Stimulated activated naive CD8-positive, alpha-beta T cell treated with anti-CD3 and anti-CD28 coated beads, Interleukin-15, amount 100 ng/mL, for 72 hours (primary cell): ENCODE results near the gene HLA-E.
"Not testable (repeated sequence)": the region's sequence is repeated elsewhere in the genome, so short reads cannot be mapped to it uniquely, and the experiment has no call there.

Source experiments
- ATAC-seq: fragments of 150-1000 bp; cut with Tn5 transposase; 2 replicates; pipeline ENCODE4 v1.10.0; 2021; ENCODE audit warnings: mild to moderate bottlenecking, moderate library complexity
- DNase-seq, 2 donors: peaks; one replicate each; pipeline ENCODE4 v3.0.0; 2021 to 2022
- H3K27ac Mint-ChIP-seq, 2 donors: one replicate each; pipeline ENCODE4 v1.8.0; 2022; ENCODE audit warnings: mild to moderate bottlenecking in 2 of 2, mixed read lengths in 2 of 2, moderate library complexity in 2 of 2
- H3K27me3 Mint-ChIP-seq: one replicate; pipeline ENCODE4 v1.8.0; 2022; ENCODE audit warnings: mixed read lengths
- H3K4me1 Mint-ChIP-seq: one replicate; pipeline ENCODE4 v1.8.0; 2022; ENCODE audit warnings: mild to moderate bottlenecking, mixed read lengths
- H3K4me3 Mint-ChIP-seq, 2 donors: one replicate each; pipeline ENCODE4 v1.8.0; 2022; ENCODE audit warnings: mild to moderate bottlenecking in 2 of 2, mixed read lengths in 2 of 2, moderate library complexity in 1 of 2
- H3K9me3 Mint-ChIP-seq, 2 donors: one replicate each; pipeline ENCODE4 v1.8.0; 2022; ENCODE audit warnings: mixed read lengths in 2 of 2

HLA-E gene

DNA sequence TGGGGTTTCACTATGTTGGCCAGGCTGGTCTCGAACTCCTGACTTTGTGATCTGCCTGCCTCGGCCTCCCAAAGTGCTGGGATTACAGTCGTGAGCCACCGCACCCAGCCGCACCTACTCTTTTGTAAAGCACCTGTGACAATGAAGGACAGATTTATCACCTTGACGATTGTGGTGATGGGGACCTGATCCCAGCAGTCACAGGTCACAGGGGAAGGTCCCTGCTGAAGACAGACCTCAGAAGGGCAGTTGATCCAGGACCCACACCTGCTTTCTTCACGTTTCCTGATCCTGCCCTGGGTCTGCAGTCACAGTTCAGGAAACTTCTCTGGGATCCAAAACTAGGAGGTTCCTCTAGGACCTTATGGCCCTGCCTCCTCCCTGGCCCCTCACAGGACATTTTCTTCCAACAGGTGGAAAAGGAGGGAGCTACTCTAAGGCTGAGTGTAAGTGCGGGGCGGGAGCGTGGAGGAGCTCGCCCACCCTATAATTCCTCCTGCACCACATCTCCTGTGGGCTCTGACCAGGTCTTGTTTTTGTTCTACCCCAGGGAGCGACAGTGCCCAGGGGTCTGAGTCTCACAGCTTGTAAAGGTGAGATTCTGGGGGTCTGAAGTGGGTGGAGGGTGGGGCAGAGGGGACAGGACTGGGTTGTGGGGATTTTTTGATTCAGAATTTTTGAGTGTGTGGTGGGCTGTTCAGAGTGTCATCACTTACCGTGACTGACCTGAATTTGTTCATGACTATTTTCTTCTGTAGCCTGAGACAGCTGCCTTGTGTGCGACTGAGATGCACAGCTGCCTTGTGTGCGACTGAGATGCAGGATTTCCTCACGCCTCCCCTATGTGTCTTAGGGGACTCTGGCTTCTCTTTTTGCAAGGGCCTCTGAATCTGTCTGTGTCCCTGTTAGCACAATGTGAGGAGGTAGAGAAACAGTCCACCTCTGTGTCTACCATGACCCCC, 3.0 kb downstream of the HLA-E start:
- peak; percentile 24 for ATAC-seq
- peaks cover 92% of the 10 kb centered on the region for H3K4me1 Mint-ChIP-seq
- DNase-seq = peak; percentile 52 to 54
- peak overlapping the region; percentile 99 for H3K4me3 Mint-ChIP-seq
- H3K9me3 Mint-ChIP-seq = peaks cover 0 to 4% of the 10 kb centered on the region in 2 donors
- H3K27me3 Mint-ChIP-seq = no peaks in the 10 kb centered on the region
- H3K27ac Mint-ChIP-seq = peak overlapping the region; percentile 97 to 100

DNA sequence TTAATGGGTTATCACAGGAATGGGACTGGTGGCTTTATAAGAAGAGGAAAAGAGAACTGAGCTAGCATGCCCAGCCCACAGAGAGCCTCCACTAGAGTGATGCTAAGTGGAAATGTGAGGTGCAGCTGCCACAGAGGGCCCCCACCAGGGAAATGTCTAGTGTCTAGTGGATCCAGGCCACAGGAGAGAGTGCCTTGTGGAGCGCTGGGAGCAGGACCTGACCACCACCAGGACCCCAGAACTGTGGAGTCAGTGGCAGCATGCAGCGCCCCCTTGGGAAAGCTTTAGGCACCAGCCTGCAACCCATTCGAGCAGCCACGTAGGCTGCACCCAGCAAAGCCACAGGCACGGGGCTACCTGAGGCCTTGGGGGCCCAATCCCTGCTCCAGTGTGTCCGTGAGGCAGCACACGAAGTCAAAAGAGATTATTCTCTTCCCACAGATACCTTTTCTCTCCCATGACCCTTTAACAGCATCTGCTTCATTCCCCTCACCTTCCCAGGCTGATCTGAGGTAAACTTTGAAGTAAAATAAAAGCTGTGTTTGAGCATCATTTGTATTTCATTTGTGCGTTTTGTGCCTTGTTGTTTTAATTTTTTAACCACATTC, 4.4 kb downstream of the HLA-E start:
- DNase-seq = peak; percentile 48 to 57
- H3K4me1 Mint-ChIP-seq = peaks cover 93% of the 10 kb centered on the region

DNA sequence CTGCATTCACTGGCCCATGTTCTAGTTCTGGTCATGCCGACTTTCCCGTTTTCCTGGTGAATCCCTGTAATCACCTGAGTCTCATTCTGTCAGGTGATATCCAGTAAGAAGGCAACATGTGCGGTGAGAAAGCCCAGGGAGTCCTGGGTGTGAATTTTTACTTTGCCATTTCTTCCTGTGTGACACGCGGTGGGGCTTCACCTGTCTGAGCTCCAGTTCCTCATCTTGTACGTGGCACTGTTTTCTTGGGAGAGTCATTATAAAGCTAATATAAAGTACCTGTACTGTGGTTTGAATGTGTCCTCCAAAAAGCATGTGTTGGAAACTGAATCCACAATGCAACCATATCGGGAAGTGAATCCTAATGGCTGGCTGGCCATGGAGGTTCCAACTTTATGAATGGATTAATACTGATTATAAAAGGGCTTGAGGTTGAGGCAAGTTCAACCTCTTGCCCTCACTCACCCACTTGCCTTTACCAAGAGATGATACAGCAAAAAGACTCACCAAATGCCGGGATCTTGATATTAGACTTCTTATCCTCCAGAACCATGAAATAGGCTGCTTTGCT, 5.1 kb downstream of the HLA-E start:
- Mint-ChIP-seq H3K4me3 (peak overlapping the region; percentile 99), H3K9me3 (no peaks in the 10 kb centered on the region), H3K4me1 (peaks cover 87% of the 10 kb centered on the region), H3K27ac (peak overlapping the region; percentile 8 to 100), H3K27me3 (no peaks in the 10 kb centered on the region)
- DNase-seq (no peak), ATAC-seq (no peak)

More for the DNA sequence above, 4.4 kb downstream of the HLA-E start:
- peaks cover 0 to 4% of the 10 kb centered on the region in 2 donors for H3K9me3 Mint-ChIP-seq
- H3K27me3 Mint-ChIP-seq = no peaks in the 10 kb centered on the region
- ATAC-seq = no peak
- H3K27ac Mint-ChIP-seq = peak overlapping the region; percentile 47 to 100
- peak overlapping the region; percentile 99 for H3K4me3 Mint-ChIP-seq

- Mint-ChIP-seq H3K4me3 (peak overlapping the region; percentile 20 to 41), H3K27ac (peak overlapping the region; percentile 34 to 59), H3K4me1 (peaks cover 85% of the 10 kb centered on the region)
- H3K9me3 Mint-ChIP-seq, H3K27me3 Mint-ChIP-seq, DNase-seq, ATAC-seq: not testable (repeated sequence)
Observed at GRCh38 chr6:30495060-30495459, 5.8 kb downstream of the HLA-E start.

DNA sequence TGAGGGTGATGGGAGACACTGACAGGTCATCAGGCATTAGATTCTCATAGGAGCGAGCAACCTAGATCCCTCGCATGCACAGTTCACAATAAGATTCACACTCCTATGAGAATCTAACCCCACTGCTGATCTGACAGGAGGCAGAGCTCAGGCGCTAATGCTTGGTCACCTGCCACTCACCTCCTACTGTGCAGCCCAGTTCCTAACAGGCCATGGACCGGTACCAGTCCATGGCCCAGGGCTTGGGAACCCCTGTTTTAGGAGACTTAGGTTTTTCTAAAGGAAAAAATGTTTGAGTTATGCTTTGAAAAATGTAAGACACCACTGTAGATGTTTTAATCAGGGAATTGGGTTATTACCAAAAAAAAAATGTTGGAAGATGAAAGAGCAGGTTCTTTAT, 6.7 kb downstream of the HLA-E start:
- Mint-ChIP-seq H3K27ac (peak overlapping the region; percentile 6 to 47), H3K4me3 (peak overlapping the region; percentile 4 to 52), H3K9me3 (no peaks in the 10 kb centered on the region), H3K27me3 (no peaks in the 10 kb centered on the region), H3K4me1 (peaks cover 86% of the 10 kb centered on the region)
- DNase-seq = no peak
- no peak for ATAC-seq

- H3K9me3 Mint-ChIP-seq, DNase-seq, H3K4me3 Mint-ChIP-seq, ATAC-seq, H3K27me3 Mint-ChIP-seq: not testable (repeated sequence)
- Mint-ChIP-seq H3K27ac (peak overlapping the region in 1 of 2 donors; percentile 50), H3K4me1 (peaks cover 82% of the 10 kb centered on the region)
Observed at GRCh38 chr6:30497261-30497599, 7.9 kb downstream of the HLA-E start.

DNA sequence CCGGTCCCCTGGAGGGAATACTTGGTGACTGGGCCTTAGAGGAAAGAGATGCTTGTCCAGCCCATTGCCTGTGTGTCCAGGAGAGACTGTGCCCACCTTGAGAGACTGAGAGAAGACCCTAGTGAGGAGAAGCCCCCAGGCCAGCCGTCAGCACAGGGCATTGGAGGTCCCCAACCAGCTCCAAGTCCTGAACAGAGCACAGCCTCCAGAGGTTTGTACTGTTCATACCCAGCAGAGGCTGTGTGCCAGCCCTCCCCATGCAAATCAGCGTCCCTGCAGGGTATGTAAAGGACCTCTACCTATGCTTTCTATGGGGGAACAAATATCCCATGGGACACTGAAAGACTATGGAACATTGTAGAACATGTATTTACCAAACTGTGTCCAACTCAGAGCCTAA, 8.4 kb downstream of the HLA-E start:
- H3K27me3 Mint-ChIP-seq = no peaks in the 10 kb centered on the region
- H3K9me3 Mint-ChIP-seq = no peaks in the 10 kb centered on the region
- H3K27ac Mint-ChIP-seq = no peak overlapping the region
- ATAC-seq = no peak
- no peak for DNase-seq
- H3K4me1 Mint-ChIP-seq = peaks cover 77% of the 10 kb centered on the region
- no peak overlapping the region for H3K4me3 Mint-ChIP-seq

DNA sequence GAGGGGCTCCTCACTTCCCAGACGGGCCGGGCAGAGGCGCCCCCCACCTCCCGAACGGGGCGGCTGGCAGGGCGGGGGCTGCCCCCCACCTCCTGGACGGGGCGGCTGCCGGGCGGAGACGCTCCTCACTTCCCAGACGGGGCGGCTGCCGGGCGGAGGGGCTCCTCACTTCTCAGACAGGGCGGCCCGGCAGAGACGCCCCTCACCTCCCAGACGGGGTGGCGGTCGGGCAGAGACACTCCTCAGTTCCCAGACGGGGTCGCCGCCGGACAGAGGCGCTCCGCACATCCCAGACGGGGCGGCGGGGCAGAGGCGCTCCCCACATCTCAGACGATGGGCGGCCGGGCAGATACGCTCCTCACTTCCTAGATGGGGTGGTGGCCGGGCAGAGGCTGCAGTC, 9.4 kb downstream of the HLA-E start:
- not testable (repeated sequence) for ATAC-seq, H3K9me3 Mint-ChIP-seq, H3K27me3 Mint-ChIP-seq, H3K4me3 Mint-ChIP-seq, DNase-seq, H3K27ac Mint-ChIP-seq
- peaks cover 67% of the 10 kb centered on the region for H3K4me1 Mint-ChIP-seq

- Mint-ChIP-seq H3K4me1 (peaks cover 48% of the 10 kb centered on the region), H3K27me3 (no peaks in the 10 kb centered on the region), H3K4me3 (peak overlapping the region; percentile 79 to 90), H3K9me3 (no peaks in the 10 kb centered on the region), H3K27ac (peak overlapping the region; percentile 84 to 89)
- ATAC-seq = peak; percentile 34
- no peak for DNase-seq
Observed at GRCh38 chr6:30500421-30501355, 11.4 kb downstream of the HLA-E start.

- DNase-seq = peak in 1 of 2 donors; percentile 7
- no peaks in the 10 kb centered on the region for H3K27me3 Mint-ChIP-seq
- peaks cover 6 to 8% of the 10 kb centered on the region in 2 donors for H3K9me3 Mint-ChIP-seq
- ATAC-seq = peak; percentile 54
- peak overlapping the region; percentile 52 to 54 for H3K4me3 Mint-ChIP-seq
- H3K4me1 Mint-ChIP-seq = peaks cover 51% of the 10 kb centered on the region
- H3K27ac Mint-ChIP-seq = peak overlapping the region; percentile 34 to 86
Observed at GRCh38 chr6:30507849-30508827, 18.8 kb downstream of the HLA-E start.

DNA sequence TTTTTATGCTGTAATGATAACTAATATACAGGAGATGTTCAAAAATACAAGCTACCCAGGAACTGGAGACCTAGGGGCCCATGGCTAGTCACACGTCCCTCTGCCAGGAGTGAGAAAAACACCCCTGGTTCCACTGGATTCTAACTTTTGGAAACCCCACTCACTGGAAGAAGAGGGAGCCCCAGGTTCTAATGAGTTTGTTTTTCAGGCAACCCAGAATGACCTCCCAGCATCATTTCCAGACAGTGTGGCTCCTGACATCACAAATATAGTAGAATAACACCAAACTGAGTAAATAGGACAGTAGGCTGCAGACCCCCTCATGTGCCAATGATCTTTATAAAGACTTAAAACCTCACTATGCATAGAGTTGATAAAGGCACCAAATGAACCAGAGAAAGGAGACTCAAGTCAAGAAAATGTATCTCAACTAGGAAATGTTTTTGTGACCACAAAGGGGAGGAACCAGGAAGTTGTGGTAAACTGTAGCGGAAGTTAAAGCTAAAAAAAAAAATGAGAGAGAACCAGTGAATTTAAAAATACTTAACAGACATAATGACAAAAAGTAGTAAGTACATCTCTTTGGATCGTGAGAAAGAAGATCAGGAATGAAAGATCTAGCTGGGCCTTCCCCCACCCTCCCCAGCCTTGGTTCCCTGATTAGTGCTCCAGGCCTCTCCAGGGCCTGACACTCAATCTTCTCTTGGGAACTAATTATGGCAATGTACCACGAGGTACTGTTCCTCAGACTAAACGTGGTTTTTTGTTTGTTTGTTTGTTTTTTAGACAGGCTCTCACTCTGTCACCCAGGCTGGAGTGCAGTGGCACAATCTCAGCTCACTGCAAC, 19.8 kb downstream of the HLA-E start:
- H3K4me1 Mint-ChIP-seq = peaks cover 54% of the 10 kb centered on the region
- H3K27ac Mint-ChIP-seq = peak overlapping the region; percentile 34 to 86
- DNase-seq (peak in 1 of 2 donors; percentile 23), ATAC-seq (peak; percentile 90)
- peak overlapping the region; percentile 47 to 64 for H3K4me3 Mint-ChIP-seq
- H3K9me3 Mint-ChIP-seq = peaks cover 6 to 8% of the 10 kb centered on the region in 2 donors
- no peaks in the 10 kb centered on the region for H3K27me3 Mint-ChIP-seq

DNA sequence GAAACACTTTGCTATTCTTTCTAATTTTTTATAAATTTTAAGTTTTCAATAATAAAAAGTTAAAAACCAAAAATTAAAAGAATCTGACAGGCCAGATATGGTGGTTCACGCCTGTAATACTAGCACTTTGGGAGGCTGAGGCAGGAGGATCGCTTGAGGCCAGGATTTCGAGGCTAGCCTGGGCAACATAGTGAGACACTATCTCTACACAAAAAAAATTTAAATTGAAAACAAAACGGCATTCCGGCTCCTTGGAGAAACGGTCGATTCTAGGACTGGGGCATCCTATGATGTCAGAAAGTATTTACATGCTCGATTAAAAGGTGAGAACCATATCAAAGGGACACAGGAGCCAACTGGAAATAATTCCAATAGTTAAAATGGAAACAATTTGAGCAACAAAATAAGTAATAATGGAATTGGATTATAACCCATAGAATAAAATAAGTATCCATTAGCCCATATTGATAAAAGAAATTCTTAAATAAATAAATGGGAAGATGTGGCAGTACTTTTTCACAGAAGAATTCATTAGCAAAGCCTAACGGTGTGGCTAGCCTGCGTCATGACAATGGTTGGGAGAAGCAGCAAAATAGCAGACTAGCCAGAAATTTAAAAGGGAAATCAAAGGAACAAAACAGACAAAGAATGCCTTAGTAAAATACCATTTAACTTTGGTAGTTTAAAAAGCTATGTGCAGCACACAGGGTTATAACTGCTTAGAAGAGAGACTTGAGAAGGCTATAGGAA, 21.3 kb downstream of the HLA-E start:
- DNase-seq (no peak), ATAC-seq (no peak)
- Mint-ChIP-seq H3K4me3 (peak overlapping the region; percentile 65 to 77), H3K4me1 (peaks cover 69% of the 10 kb centered on the region), H3K27ac (peak overlapping the region; percentile 61 to 88), H3K9me3 (peaks cover 6 to 8% of the 10 kb centered on the region in 2 donors), H3K27me3 (no peaks in the 10 kb centered on the region)

- Mint-ChIP-seq H3K4me3 (peak overlapping the region; percentile 65 to 77), H3K27me3 (no peaks in the 10 kb centered on the region), H3K4me1 (peaks cover 73% of the 10 kb centered on the region), H3K27ac (peak overlapping the region; percentile 88 to 93), H3K9me3 (peaks cover 6 to 8% of the 10 kb centered on the region in 2 donors)
- ATAC-seq = no peak
- no peak for DNase-seq
Observed at GRCh38 chr6:30511169-30511546, 21.8 kb downstream of the HLA-E start.
